Stimulated activated CD8-positive, alpha-beta memory T cell treated with anti-CD3 and anti-CD28 coated beads, Interleukin-4, amount 100 ng/mL, for 4 hours (primary cell): ENCODE measurements around the gene KATNBL1.
"Not testable (repeated sequence)": the region's sequence is repeated elsewhere in the genome, so short reads cannot be mapped to it uniquely, and the experiment has no call there.

Source experiments
- DNase-seq, 2 donors: peaks; one replicate each; pipeline ENCODE4 v3.0.0-alpha.2; 2020; ENCODE audit warnings: low read depth in 2 of 2, low spot score in 1 of 2

The KATNBL1 gene

DNA sequence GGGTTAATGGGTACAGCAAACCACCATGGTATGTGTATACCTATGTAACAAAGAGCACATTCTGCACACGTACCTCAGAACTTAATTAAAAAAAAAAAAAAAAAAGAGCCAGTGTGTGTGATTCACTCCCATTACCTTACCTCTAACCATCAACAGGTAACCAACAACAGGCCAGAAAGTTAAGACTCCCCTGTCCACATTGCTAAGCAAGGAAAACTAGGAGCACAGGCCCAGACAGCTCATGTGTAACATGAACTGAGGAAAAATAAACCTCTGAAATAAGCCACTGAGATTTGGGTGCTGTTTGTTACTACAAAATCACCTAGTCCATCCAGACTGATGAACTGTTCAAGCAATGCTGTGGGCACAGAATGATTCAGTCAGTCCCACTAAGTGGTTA is 6.0 kb downstream of the KATNBL1 start:
- no peak for DNase-seq

DNA sequence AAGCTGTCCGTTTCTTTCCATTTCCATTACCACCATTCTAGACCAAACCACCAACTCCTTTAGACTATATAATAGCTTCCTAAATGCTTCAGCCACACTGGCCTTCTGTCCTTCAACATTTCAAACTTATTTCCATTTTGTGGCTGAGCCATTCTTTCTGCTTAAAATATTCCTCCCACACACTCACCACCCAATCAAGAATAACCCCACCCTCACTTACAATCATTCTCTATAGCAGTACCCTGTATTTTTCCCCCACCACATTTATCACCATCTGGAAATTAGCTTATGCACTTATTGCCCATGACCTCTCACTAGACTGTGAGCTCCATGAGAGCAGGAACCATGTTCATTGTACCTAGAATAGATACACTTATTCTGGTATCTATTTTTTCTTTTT is 6.6 kb downstream of the KATNBL1 start:
- no peak for DNase-seq

DNA sequence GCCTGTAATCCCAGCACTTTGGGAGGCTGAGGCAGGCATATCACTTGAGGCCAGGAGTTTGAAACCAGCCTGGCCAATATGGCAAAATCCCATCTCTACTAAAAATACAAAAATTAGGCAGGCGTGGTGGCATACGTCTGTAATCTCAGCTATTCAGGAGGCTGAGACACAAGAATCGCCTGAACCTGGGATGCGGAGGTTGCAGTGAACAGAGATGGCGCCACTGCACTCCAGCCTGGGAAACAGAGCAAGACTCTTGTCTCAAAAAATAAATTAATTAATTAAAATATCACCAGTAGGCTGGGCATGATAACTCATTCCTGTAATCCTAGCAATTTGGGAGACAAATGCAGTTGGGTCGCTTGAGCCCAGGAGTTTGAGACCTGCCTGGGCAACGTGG is 16.6 kb downstream of the KATNBL1 start:
- not testable (repeated sequence) for DNase-seq

DNA sequence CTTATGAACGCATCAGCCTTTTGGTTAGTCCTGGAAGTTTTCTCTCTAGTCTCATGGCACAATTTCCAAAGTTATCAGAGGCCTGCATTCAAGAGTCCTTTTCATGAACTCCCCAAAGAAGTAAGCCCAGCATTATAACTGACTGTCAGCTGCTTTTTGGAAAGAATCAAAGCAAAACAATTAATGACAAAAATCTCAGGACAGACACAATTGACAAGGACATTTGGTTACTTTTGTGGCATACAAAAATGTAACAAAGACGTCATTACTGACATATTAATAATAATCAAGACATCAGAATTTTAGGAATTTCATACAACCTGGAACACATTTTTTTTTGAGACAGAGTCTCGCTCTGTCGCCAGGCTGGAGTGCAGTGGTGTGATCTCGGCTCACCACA is 21.2 kb downstream of the KATNBL1 start:
- DNase-seq, result no peak

DNA sequence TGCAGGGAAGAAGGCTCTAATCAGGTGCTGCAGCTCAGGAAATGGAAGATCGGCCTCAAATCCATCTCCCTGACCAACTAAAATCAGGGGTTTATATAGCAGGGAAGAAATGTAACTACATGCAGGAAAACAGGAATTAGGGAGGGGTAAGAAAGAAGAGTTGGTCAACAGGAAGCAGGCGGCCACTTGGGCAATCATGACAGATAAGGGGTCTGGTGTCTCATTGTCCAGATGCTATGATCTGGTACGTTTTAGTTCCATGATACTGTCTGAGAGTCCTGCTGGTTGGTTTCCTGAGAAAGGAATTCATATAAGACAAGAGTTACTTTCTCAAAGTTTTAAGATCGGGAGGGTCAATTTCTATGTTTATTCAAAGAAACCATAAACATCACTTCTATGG is 24.2 kb downstream of the KATNBL1 start:
- no peak for DNase-seq

DNA sequence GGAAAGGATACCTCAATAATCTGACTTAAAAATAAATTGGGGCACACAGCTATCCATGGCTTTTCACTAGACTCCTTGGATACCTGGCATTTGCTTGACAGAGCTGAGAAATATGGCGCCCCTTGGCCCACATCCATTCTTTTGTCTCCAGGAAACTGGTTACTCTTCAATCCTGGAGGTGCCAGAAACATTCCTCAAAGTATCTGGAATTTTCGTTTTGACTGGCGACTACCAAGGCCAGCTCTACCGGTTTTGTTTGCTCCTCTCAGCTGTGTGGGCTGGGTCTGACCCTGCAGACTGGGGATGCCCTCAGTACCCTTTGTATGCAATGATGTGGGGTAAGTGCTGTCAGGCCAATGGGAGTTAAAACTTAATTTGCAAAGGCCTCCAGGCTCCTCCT is 27.0 kb downstream of the KATNBL1 start:
- no peak for DNase-seq

GRCh38 chr15:34179234-34179633 is 30.7 kb downstream of the KATNBL1 start:
- no peak for DNase-seq

- DNase-seq, result not testable (repeated sequence)
These were observed 43.8 kb downstream of the KATNBL1 start for GRCh38 chr15:34165987-34166573.

DNA sequence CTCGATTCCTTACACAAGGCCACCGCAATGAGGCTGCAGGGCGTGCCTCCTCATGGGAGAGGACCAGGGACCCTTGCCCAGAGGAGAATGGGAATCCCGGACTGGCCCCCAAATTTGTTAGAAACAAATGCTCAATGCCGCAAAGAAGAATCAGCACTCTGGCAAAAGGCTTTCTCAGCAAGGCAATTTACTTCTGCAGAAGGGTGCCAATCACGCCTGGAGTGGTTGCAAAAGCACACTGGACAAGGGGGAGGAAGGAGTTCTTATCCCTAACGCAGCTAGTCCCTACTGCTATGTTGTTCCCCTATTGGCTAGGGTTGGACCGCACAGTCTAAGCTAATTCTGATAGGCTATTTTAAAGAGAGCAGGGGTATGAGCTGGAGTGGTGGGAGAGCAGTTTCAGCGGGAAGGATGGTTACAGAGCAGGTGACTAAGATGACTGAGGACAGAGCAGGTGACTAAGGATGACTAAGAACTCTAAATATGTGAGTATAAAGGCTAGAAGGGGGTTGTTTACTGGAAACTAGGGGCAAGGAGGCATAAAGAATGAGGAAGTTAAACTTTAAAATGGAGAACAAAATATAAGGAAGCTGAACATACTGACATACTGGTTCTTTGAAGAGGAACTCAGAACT is 48.5 kb downstream of the KATNBL1 start:
- no peak for DNase-seq

DNA sequence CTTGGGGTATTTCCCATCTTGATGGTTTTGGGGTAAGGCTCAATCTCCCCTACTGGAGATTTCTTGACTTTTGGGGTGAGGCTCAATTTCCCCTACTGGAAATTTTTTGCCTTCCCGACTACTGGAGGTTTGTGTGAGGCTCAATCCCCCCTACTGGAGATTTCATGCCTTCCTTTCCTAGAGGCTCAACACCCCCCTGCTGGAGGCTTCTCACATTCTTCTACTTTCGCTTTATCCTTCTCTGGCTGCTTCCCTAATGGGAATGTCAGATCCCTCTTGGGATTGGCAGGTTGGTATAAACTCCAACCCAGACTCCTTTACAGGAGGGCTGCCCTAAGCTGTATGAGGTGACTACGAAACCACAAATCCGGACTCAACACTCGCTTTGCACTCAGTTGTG is 49.2 kb downstream of the KATNBL1 start:
- no peak for DNase-seq

- no peak for DNase-seq
These were observed 51.5 kb downstream of the KATNBL1 start for GRCh38 chr15:34158355-34158754.

GRCh38 chr15:34155859-34156258 is 54.0 kb downstream of the KATNBL1 start:
- DNase-seq, result no peak

DNA sequence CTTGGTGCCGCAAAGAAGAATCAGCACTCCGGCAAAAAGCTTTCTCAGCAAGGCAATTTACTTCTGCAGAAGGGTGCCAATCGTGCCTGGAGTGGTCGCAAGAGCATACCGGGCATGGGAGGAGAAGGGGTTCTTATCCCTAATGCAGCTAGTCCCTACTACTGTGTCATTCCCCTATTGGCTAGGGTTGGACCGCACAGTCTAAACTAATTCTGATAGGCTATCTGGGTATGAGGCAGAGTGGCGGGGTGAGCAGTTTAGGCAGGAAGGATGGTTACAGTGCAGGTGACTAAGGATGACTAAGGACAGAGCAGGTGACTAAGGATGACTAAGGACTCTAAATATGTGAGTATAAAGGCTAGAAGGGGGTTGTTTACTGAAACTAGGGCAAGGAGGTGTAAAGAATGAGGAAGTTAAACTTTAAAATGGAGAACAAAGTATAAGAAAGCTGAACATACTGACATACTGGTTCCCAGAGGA is 55.1 kb downstream of the KATNBL1 start:
- no peak for DNase-seq

- no peak for DNase-seq
These were observed 62.3 kb downstream of the KATNBL1 start for GRCh38 chr15:34147371-34148140.

DNA sequence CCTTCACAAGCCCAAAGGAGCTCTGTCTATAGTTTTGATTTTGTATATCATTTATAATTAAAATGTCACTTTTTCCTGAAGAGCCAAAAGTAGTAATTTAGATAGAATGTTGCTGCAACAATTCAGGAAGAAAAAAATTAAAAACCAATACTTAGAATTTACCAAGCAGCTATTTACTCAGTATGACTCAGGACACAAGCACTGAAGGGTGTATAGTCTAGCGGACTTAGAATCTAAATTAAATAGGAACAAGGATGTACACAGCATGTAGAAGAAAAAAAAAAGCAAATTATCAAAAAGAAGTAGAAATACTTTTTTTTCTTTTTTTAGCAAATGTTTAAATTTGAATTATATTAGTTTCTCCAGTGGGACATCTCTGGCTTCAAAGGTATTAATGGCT is 76.4 kb downstream of the KATNBL1 start:
- no peak for DNase-seq

DNA sequence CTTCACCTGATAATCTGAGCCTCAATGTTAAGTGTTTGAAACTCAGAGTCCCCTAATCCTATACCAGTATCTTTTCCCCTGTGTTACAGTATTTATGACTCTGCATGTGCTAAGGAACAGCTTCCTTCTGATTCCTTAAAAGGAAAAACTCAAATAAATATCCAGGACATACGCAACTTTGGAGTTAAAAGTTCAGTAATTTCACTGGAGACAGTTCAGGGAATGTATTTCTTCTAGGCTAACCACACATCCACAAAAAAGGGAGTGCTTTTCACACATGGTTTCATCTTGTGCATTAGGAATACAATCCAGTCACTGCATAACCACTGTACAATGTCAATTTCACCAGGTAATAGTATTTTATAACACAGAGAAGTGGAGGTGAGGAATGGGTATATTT is 77.0 kb downstream of the KATNBL1 start:
- no peak for DNase-seq

- no peak for DNase-seq
These were observed 81.0 kb downstream of the KATNBL1 start for GRCh38 chr15:34128898-34129297.

GRCh38 chr15:34126522-34126921 is 83.4 kb downstream of the KATNBL1 start:
- DNase-seq, result no peak

DNA sequence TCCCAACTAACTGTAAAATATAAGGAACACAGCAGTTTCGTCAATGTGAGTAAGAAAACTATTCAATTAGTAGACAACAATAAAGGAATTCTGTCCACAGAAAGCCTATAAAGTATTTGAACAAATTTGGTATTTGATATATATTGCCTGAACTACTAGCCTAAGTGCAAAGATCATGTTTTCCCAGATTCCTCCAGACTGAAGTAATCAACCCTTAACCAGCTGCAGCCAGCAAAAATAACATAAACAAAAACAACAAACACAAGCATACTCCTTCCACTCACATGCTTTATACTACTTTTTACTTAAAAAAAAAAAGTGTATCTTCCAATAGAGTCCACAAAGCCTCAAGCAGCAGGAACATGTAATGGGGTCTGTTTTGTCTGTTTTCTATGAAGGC is 84.0 kb downstream of the KATNBL1 start:
- no peak for DNase-seq

- no peak for DNase-seq
These were observed 85.2 kb downstream of the KATNBL1 start for GRCh38 chr15:34124651-34125050.

DNA sequence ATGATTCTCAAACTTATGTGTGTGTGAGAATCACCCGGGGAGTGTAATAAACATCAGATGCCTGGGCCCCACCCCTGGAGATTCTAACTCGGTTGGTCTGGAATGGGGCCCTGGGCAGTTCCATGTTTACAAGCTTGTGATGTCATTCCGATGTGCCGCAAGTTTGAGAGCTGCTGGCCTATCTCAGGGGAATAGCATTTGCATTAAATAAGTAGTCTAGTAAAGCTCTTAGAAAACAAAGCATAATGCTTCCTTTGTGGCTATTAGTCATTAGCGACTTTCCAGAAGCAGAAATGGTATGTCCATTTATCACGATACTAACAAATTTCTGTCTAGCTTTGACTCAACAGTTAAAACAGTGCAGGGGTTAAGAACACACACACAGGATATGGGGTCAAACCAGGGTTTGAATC is 87.1 kb downstream of the KATNBL1 start:
- DNase-seq, result no peak

GRCh38 chr15:34121786-34122185 is 88.1 kb downstream of the KATNBL1 start:
- DNase-seq, result not testable (repeated sequence)
